Right kidney (tissue), 1 donor: ENCODE results near the gene SSNA1.

Experiments used
- DNase-seq: peaks from one replicate; pipeline ENCODE4 v3.0.0-alpha.2; 2016

Gene SSNA1

GRCh38 chr9:137218212-137218753 lies 29.8 kb downstream of the SSNA1 start:
- DNase-seq = no peak

- no peak for DNase-seq
Observed at GRCh38 chr9:137218754-137219271, 30.3 kb downstream of the SSNA1 start.

- DNase-seq = no peak
Observed at GRCh38 chr9:137219757-137220316, 31.4 kb downstream of the SSNA1 start.

- no peak for DNase-seq
Observed at GRCh38 chr9:137220317-137221094, 32.0 kb downstream of the SSNA1 start.

GRCh38 chr9:137221095-137221505 lies 32.6 kb downstream of the SSNA1 start:
- no peak for DNase-seq

- DNase-seq = peak; percentile 31
Observed at GRCh38 chr9:137221506-137222111, 33.1 kb downstream of the SSNA1 start.

- peak; percentile 68 for DNase-seq
Observed at GRCh38 chr9:137222190-137223077, 34.0 kb downstream of the SSNA1 start, which contains the start of gene RNF208. Gene RNF208, minus strand, starts transcription at chr9:137222240. Its CDS starts 1,028 bp downstream, at chr9:137221212.

GRCh38 chr9:137223078-137223970 lies 34.8 kb downstream of the SSNA1 start:
- peak; percentile 87 for DNase-seq

GRCh38 chr9:137224830-137225694 lies 36.6 kb downstream of the SSNA1 start, which contains the start of gene CYSRT1:
Gene CYSRT1, plus strand, starts transcription at chr9:137225174. Its CDS starts 448 bp downstream, at chr9:137225622.
- no peak for DNase-seq

GRCh38 chr9:137225699-137226331 lies 37.3 kb downstream of the SSNA1 start:
- DNase-seq = no peak

GRCh38 chr9:137226338-137227053 lies 38.0 kb downstream of the SSNA1 start:
- DNase-seq = no peak

GRCh38 chr9:137227054-137227852 lies 38.8 kb downstream of the SSNA1 start, which contains the start of gene RNF224:
Gene RNF224, plus strand, starts transcription at chr9:137227502. Its CDS starts 834 bp downstream, at chr9:137228336.
- DNase-seq = peak; percentile 78

- no peak for DNase-seq
Observed at GRCh38 chr9:137227853-137228505, 39.5 kb downstream of the SSNA1 start.

- DNase-seq = no peak
Observed at GRCh38 chr9:137228506-137228967, 40.1 kb downstream of the SSNA1 start.

- no peak for DNase-seq
Observed at GRCh38 chr9:137228968-137229896, 40.8 kb downstream of the SSNA1 start.
